ENCODE data around the gene PDE4D. TPM values are rescaled to one million over a fixed set of nuclear protein-coding genes. Genes with fewer than 3 reads are reported as not detected.

Gene PDE4D
- total and polyA plus RNA-seq, 2 of the 4 experiments (the other 2 are of a cell fraction): 1.4 to 7.9 TPM

GRCh38 chr5:59583810-59584562, 309.5 kb downstream of the PDE4D start:
- no peaks in the 10 kb centered on the region for H3K4me1 ChIP-seq (ENCODE audit: control insufficient read depth, insufficient read depth, low read length)
- H3K56ac ChIP-seq (ENCODE audit: extremely low read depth, insufficient read depth, low read length): no peak overlapping the region
- no peak overlapping the region for H3K9ac ChIP-seq (ENCODE audit: low read depth, low read length)
- H2BK20ac ChIP-seq (ENCODE audit: low read depth, low read length): no peak overlapping the region
- no peak overlapping the region for H2BK120ac ChIP-seq (ENCODE audit: low read depth, low read length)
- no peak for DNase-seq
- in situ Hi-C loops (cut with MboI; ENCODE audit: low sequenced_read_pairs): no loop called here
- no peak overlapping the region for H4K8ac ChIP-seq (ENCODE audit: low read depth in 2 of 2, low read length in 2 of 2)
- H4K20me1 ChIP-seq (ENCODE audit: insufficient read depth, low read length): no peaks in the 10 kb centered on the region
- TF ChIP-seq CTCF (conservative IDR thresholded peaks at IDR 0.05; ENCODE audit: low read depth, low read length) (no peak), MAZ (IDR thresholded peaks at IDR 0.05; ENCODE audit: borderline replicate concordance, low read depth, low read length) (no peak), FOS (IDR thresholded peaks at IDR 0.05; ENCODE audit: low read depth, low read length) (no peak), NFE2L2 (IDR thresholded peaks at IDR 0.05; ENCODE audit: low read depth, low read length) (no peak), MAFK (IDR thresholded peaks at IDR 0.05; ENCODE audit: low read depth, low read length) (no peak), POLR2A (IDR thresholded peaks at IDR 0.05; ENCODE audit: low read depth, low read length) (no peak), RFX5 (IDR thresholded peaks at IDR 0.05; ENCODE audit: low read depth, low read length) (no peak), SMC3 (IDR thresholded peaks at IDR 0.05; ENCODE audit: low read depth, low read length) (no peak)
- TF ChIP-seq, protein P1, sequence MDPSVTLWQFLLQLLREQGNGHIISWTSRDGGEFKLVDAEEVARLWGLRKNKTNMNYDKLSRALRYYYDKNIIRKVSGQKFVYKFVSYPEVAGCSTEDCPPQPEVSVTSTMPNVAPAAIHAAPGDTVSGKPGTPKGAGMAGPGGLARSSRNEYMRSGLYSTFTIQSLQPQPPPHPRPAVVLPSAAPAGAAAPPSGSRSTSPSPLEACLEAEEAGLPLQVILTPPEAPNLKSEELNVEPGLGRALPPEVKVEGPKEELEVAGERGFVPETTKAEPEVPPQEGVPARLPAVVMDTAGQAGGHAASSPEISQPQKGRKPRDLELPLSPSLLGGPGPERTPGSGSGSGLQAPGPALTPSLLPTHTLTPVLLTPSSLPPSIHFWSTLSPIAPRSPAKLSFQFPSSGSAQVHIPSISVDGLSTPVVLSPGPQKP (IDR thresholded peaks at IDR 0.05; ENCODE audit: borderline replicate concordance, low read depth, low read length): no peak
- TF ChIP-seq, protein P2, sequence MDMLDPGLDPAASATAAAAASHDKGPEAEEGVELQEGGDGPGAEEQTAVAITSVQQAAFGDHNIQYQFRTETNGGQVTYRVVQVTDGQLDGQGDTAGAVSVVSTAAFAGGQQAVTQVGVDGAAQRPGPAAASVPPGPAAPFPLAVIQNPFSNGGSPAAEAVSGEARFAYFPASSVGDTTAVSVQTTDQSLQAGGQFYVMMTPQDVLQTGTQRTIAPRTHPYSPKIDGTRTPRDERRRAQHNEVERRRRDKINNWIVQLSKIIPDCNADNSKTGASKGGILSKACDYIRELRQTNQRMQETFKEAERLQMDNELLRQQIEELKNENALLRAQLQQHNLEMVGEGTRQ (IDR thresholded peaks at IDR 0.05; ENCODE audit: low read depth, low read length): no peak
- no peak overlapping the region for H3K27ac ChIP-seq (ENCODE audit: insufficient read depth, low read length)
- no peak overlapping the region for H2AK9ac ChIP-seq (replicated peaks; ENCODE audit: low read depth, low read length, poor library complexity)
- H2AK5ac ChIP-seq (ENCODE audit: low read depth, low read length): no peak overlapping the region
- ATAC-seq (ENCODE audit: low read depth): no peak
- no peak overlapping the region for H2AFZ ChIP-seq (replicated peaks; ENCODE audit: low read length, poor library complexity)
- no peak overlapping the region for H3K23ac ChIP-seq (ENCODE audit: low read depth, low read length)
- no peak overlapping the region for H3K4me3 ChIP-seq (ENCODE audit: insufficient read depth, low read depth, low read length)
- intact Hi-C loops (cut with micrococcal nuclease): loop anchor here (5.0 kb wide), 1 partner anchor 52 kb away; no protein-coding TSS in a partner anchor
- no peaks in the 10 kb centered on the region for H3K9me1 ChIP-seq (ENCODE audit: insufficient read depth, low read length)
- no peaks in the 10 kb centered on the region for H3K27me3 ChIP-seq (ENCODE audit: control insufficient read depth, insufficient read depth, low read length)
- H3K18ac ChIP-seq (ENCODE audit: low read depth, low read length): no peak overlapping the region
- H3K9me3 ChIP-seq (ENCODE audit: control insufficient read depth, insufficient read depth, low read length): no peaks in the 10 kb centered on the region
- no peaks in the 10 kb centered on the region for H3K36me3 ChIP-seq (ENCODE audit: control insufficient read depth, insufficient read depth, low read length)
- no peak overlapping the region for H2BK15ac ChIP-seq (ENCODE audit: low read depth, low read length)
- no peak overlapping the region for H3K4me2 ChIP-seq (ENCODE audit: low read depth, low read length)
- no peak overlapping the region for H2BK5ac ChIP-seq (ENCODE audit: low read depth, low read length, poor library complexity, severe bottlenecking)
- no peak overlapping the region for H4K91ac ChIP-seq (ENCODE audit: insufficient read depth, low read depth, low read length)
- WGBS, 2 experiments (ENCODE audit: extremely low coverage in 2 of 2, insufficient read length in 1 of 2): no CpG with 5 or more reads among the region's 8 CpGs
- CTCF ChIA-PET: no interaction called here
- dilution Hi-C loops (cut with HindIII; ENCODE audit: low sequenced_read_pairs, unreplicated experiment): no loop called here
- no peak overlapping the region for H4K5ac ChIP-seq (ENCODE audit: low read depth, low read length)
- H3K14ac ChIP-seq (replicated peaks; ENCODE audit: low read depth, low read length): no peak overlapping the region
- no peak overlapping the region for H3K4ac ChIP-seq (ENCODE audit: low read depth, low read length)
- POLR2A ChIA-PET (ENCODE audit: unreplicated experiment): no interaction called here
- no TSS peak for BruUV-seq (replicated peaks)
- H3K79me1 ChIP-seq (ENCODE audit: low read depth in 1 of 2, low read length in 2 of 2): no peaks in the 10 kb centered on the region

Data from IMR-90 (cell line).